ENCODE results near the gene MCEE. TPM values are rescaled to one million over a fixed set of nuclear protein-coding genes. Genes with fewer than 3 reads are reported as not detected.
"Not testable (repeated sequence)": the region's sequence is repeated elsewhere in the genome, so short reads cannot be mapped to it uniquely, and the experiment has no call there.

The MCEE gene
- total RNA-seq, 1 donor from 2014 or later: 24.7 TPM

DNA sequence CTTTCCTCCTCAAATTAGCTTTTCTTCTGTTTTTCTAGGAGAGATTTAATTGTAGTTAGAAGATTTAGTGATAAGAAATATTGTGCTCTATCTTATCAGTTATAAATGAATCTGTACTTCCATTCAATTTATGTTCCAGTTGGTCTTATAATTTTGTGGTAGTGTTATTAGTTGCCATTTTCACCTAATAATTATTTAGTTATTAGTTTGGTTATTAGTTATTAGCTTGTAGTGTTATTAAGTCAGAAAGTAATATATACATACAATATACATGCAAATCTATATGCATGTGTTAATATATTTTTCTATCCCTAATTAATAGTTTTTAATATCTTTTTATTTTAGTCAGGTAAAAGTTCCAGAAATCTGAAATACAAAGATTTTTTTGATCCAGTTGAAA is 3.6 kb upstream of the MCEE start:
- Histone ChIP-seq H3K4me2 (no peak overlapping the region), H3K9me3 (ENCODE audit: low read depth) (no peaks in the 10 kb centered on the region), H3K4me3 (no peak overlapping the region), H3K79me2 (ENCODE audit: low read depth) (peaks cover 37% of the 10 kb centered on the region), H3F3A (ENCODE audit: low read depth) (no peaks in the 10 kb centered on the region), H3K36me3 (peaks cover 11% of the 10 kb centered on the region), H3K27ac (no peak overlapping the region), H3K4me1 (peaks cover 10% of the 10 kb centered on the region), H4K20me1 (ENCODE audit: low read depth) (peaks cover 7% of the 10 kb centered on the region), H2AFZ (replicated peaks) (no peak overlapping the region), H3K9ac (no peak overlapping the region), H3K27me3 (no peaks in the 10 kb centered on the region)
- no peak overlapping the region for H3K27ac Mint-ChIP-seq
- no peak overlapping the region for H3K4me3 Mint-ChIP-seq
- H3K4me1 Mint-ChIP-seq: peaks cover 4% of the 10 kb centered on the region
- no peak for DNase-seq (ENCODE audit: low spot score)
- no peaks in the 10 kb centered on the region for H3K9me3 Mint-ChIP-seq
- peaks cover 3% of the 10 kb centered on the region for H3K27me3 Mint-ChIP-seq (ENCODE audit: insufficient read depth, low read depth)
- peaks cover 7% of the 10 kb centered on the region for H3K36me3 Mint-ChIP-seq
- TF ChIP-seq EZH2phosphoT487 (IDR thresholded peaks at IDR 0.05): no peak
- no peak for TF ChIP-seq EZH2 (IDR thresholded peaks at IDR 0.05)
- no peak for TF ChIP-seq CTCF (IDR thresholded peaks at IDR 0.05)

GRCh38 chr2:71131387-71132166 is 1.5 kb upstream of the MCEE start:
- H3K9ac ChIP-seq: peak overlapping the region; percentile 82
- not testable (repeated sequence) for H3F3A ChIP-seq (ENCODE audit: low read depth); H3K27me3 Mint-ChIP-seq (ENCODE audit: insufficient read depth, low read depth); H3K9me3 Mint-ChIP-seq; H2AFZ ChIP-seq (replicated peaks); H3K9me3 ChIP-seq (ENCODE audit: low read depth); DNase-seq (ENCODE audit: low spot score); H3K4me3 Mint-ChIP-seq; H3K27ac ChIP-seq; H3K27ac Mint-ChIP-seq; H3K4me1 ChIP-seq; H4K20me1 ChIP-seq (ENCODE audit: low read depth); H3K27me3 ChIP-seq; H3K36me3 Mint-ChIP-seq; H3K4me1 Mint-ChIP-seq
- H3K4me2 ChIP-seq: peak overlapping the region; percentile 91
- peaks cover 11% of the 10 kb centered on the region for H3K36me3 ChIP-seq
- H3K4me3 ChIP-seq: peak overlapping the region; percentile 77
- peaks cover 45% of the 10 kb centered on the region for H3K79me2 ChIP-seq (ENCODE audit: low read depth)

- Histone ChIP-seq H3K27me3 (no peaks in the 10 kb centered on the region), H3K4me2 (peak overlapping the region; percentile 91), H3K9me3 (ENCODE audit: low read depth) (no peaks in the 10 kb centered on the region), H3K36me3 (peaks cover 11% of the 10 kb centered on the region), H3F3A (ENCODE audit: low read depth) (no peaks in the 10 kb centered on the region), H3K79me2 (ENCODE audit: low read depth) (peaks cover 45% of the 10 kb centered on the region), H3K4me3 (peak overlapping the region; percentile 77), H3K9ac (peak overlapping the region; percentile 82), H3K27ac (no peak overlapping the region), H2AFZ (replicated peaks) (peak overlapping the region; percentile 97), H4K20me1 (ENCODE audit: low read depth) (peaks cover 7% of the 10 kb centered on the region), H3K4me1 (peaks cover 10% of the 10 kb centered on the region)
- DNase-seq (ENCODE audit: low spot score): peak; percentile 16
- Mint-ChIP-seq H3K36me3 (peaks cover 4% of the 10 kb centered on the region), H3K9me3 (no peaks in the 10 kb centered on the region), H3K4me1 (peaks cover 7% of the 10 kb centered on the region), H3K4me3 (no peak overlapping the region), H3K27ac (no peak overlapping the region), H3K27me3 (ENCODE audit: insufficient read depth, low read depth) (peaks cover 3% of the 10 kb centered on the region)
- no peak for TF ChIP-seq EZH2 (IDR thresholded peaks at IDR 0.05)
- no peak for TF ChIP-seq CTCF (IDR thresholded peaks at IDR 0.05)
- no peak for TF ChIP-seq EZH2phosphoT487 (IDR thresholded peaks at IDR 0.05)
These were observed 846 bp upstream of the MCEE start for GRCh38 chr2:71130905-71131244.

- Mint-ChIP-seq H3K4me1 (peaks cover 7% of the 10 kb centered on the region), H3K27me3 (ENCODE audit: insufficient read depth, low read depth) (peaks cover 3% of the 10 kb centered on the region), H3K9me3 (no peaks in the 10 kb centered on the region), H3K27ac (peak overlapping the region; percentile 98), H3K36me3 (peaks cover 5% of the 10 kb centered on the region), H3K4me3 (no peak overlapping the region)
- peaks cover 7% of the 10 kb centered on the region for H4K20me1 ChIP-seq (ENCODE audit: low read depth)
- H3K27ac ChIP-seq: no peak overlapping the region
- peak overlapping the region; percentile 77 for H3K4me3 ChIP-seq
- peak overlapping the region; percentile 91 for H3K4me2 ChIP-seq
- peak overlapping the region; percentile 50 for H3K9ac ChIP-seq
- no peaks in the 10 kb centered on the region for H3K9me3 ChIP-seq (ENCODE audit: low read depth)
- peaks cover 9% of the 10 kb centered on the region for H3K36me3 ChIP-seq
- peak overlapping the region; percentile 97 for H2AFZ ChIP-seq (replicated peaks)
- H3K4me1 ChIP-seq: peaks cover 10% of the 10 kb centered on the region
- peaks cover 45% of the 10 kb centered on the region for H3K79me2 ChIP-seq (ENCODE audit: low read depth)
- no peak for DNase-seq (ENCODE audit: low spot score)
- no peaks in the 10 kb centered on the region for H3F3A ChIP-seq (ENCODE audit: low read depth)
- TF ChIP-seq EZH2 (IDR thresholded peaks at IDR 0.05) (peak; percentile 45), CTCF (IDR thresholded peaks at IDR 0.05) (no peak)
- H3K27me3 ChIP-seq: no peaks in the 10 kb centered on the region
These were observed 202 bp downstream of the MCEE start for GRCh38 chr2:71129902-71130151.
